Adrenal gland (tissue), 5 donors: ENCODE data around the gene KRTAP9-3.

Experiments
- POLR2A ChIP-seq, 2 donors: fragments of 450-650 bp; IDR thresholded peaks; one replicate each; pipeline ENCODE4 v1.6.1; 2017; ENCODE audit warnings: antibody characterized with exemption in 2 of 2, mild to moderate bottlenecking in 2 of 2, moderate library complexity in 1 of 2
- TF ChIP-seq, protein P1 (sequence below), 6 experiments: fragments of 450-650 bp in 4 of 6; fragments of 200-600 bp in 2 of 6; sonication (generic) in 1 of 6; IDR thresholded peaks; 1 replicate in 5 of 6; 2 replicates in 1 of 6; pipeline versions ENCODE4 v1.5.1 to v1.8.0; 2016 to 2021; ENCODE audit warnings: antibody characterized with exemption in 6 of 6, mild to moderate bottlenecking in 2 of 6, moderate library complexity in 1 of 6
- donor health status: DM: no; HTN: no; CAD: no.

- TF ChIP-seq, protein P1, sequence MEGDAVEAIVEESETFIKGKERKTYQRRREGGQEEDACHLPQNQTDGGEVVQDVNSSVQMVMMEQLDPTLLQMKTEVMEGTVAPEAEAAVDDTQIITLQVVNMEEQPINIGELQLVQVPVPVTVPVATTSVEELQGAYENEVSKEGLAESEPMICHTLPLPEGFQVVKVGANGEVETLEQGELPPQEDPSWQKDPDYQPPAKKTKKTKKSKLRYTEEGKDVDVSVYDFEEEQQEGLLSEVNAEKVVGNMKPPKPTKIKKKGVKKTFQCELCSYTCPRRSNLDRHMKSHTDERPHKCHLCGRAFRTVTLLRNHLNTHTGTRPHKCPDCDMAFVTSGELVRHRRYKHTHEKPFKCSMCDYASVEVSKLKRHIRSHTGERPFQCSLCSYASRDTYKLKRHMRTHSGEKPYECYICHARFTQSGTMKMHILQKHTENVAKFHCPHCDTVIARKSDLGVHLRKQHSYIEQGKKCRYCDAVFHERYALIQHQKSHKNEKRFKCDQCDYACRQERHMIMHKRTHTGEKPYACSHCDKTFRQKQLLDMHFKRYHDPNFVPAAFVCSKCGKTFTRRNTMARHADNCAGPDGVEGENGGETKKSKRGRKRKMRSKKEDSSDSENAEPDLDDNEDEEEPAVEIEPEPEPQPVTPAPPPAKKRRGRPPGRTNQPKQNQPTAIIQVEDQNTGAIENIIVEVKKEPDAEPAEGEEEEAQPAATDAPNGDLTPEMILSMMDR (IDR thresholded peaks at IDR 0.05), result no peak
- no peak for TF ChIP-seq POLR2A (IDR thresholded peaks at IDR 0.05)
Measured at GRCh38 chr17:41212524-41213169, 19.6 kb upstream of the KRTAP9-3 start.
